PC-9 (cell line): Measurements from ENCODE around the gene NOS1AP. TPM values are rescaled to one million over a fixed set of nuclear protein-coding genes. Genes with fewer than 3 reads are reported as not detected.

Experiments used
- BruUV-seq: library from RNA; stranded (reverse); fragments of 400-500 nt; replicated peaks from 2 replicates; lab custom pipeline; 2021; lab: Mats Ljungman, UMichigan
- CTCF ChIA-PET: fragments of 300-600 bp; sonication (Branson Sonifier 250); formaldehyde crosslinking; loops from one replicate; lab custom pipeline; 2022; ENCODE audit warnings: antibody characterized with exemption; lab: Charles Lee
- POLR2A ChIA-PET: fragments of 300-600 bp; sonication (Branson Sonifier 250); formaldehyde crosslinking; loops from one replicate; lab custom pipeline; 2022; ENCODE audit warnings: antibody characterized with exemption; ENCODE audit not compliant: unreplicated experiment; lab: Charles Lee
- DNase-seq, 2 experiments: peaks; one replicate each; pipeline versions ENCODE4 v3.0.0 to v3.0.0-alpha.2; 2015 to 2022; ENCODE audit warnings: mixed read lengths in 1 of 2
- H2AFZ ChIP-seq: fragments of 200-600 bp; sonication (generic); 2 replicates; pipeline ENCODE4 v1.8.1; 2017; ENCODE audit warnings: antibody characterized with exemption
- H3F3A ChIP-seq: fragments of 200-600 bp; sonication (generic); 2 replicates; pipeline ENCODE4 v1.8.1; 2017; ENCODE audit warnings: antibody characterized with exemption, mild to moderate bottlenecking, low read depth; ENCODE audit not compliant: insufficient read depth
- H3K27ac ChIP-seq: fragments of 200-600 bp; sonication (generic); 2 replicates; pipeline ENCODE4 v1.6.1; 2016; ENCODE audit warnings: mixed run types
- H3K27me3 ChIP-seq: fragments of 200-600 bp; sonication (generic); 2 replicates; pipeline ENCODE4 v1.6.1; 2016; ENCODE audit warnings: low read depth, mixed run types; ENCODE audit not compliant: insufficient read depth
- H3K36me3 ChIP-seq: fragments of 200-600 bp; sonication (generic); 2 replicates; pipeline ENCODE4 v1.6.1; 2016; ENCODE audit warnings: low read depth, mixed run types
- H3K4me1 ChIP-seq: fragments of 200-600 bp; sonication (generic); replicated peaks from 2 replicates; pipeline ENCODE4 v1.6.1; 2016; ENCODE audit warnings: mixed run types; ENCODE audit not compliant: insufficient read depth
- H3K4me2 ChIP-seq: fragments of 200-600 bp; sonication (generic); 2 replicates; pipeline ENCODE4 v1.6.1; 2017; ENCODE audit warnings: mixed run types
- H3K4me3 ChIP-seq: fragments of 200-600 bp; sonication (generic); 2 replicates; pipeline ENCODE4 v1.6.1; 2016; ENCODE audit warnings: mixed run types
- H3K79me2 ChIP-seq: fragments of 200-600 bp; sonication (generic); 2 replicates; pipeline ENCODE4 v1.6.1; 2017; ENCODE audit warnings: low read depth, mixed run types
- H3K9me2 ChIP-seq: fragments of 200-600 bp; sonication (generic); 2 replicates; pipeline ENCODE4 v1.8.1; 2017; ENCODE audit warnings: mild to moderate bottlenecking; ENCODE audit not compliant: insufficient read depth
- H3K9me3 ChIP-seq: fragments of 200-600 bp; sonication (generic); 2 replicates; pipeline ENCODE4 v1.8.1; 2016; ENCODE audit warnings: low read depth; ENCODE audit not compliant: insufficient read depth
- H4K20me1 ChIP-seq: fragments of 200-600 bp; sonication (generic); 2 replicates; pipeline ENCODE4 v1.8.1; 2017; ENCODE audit not compliant: insufficient read depth
- EZH2 ChIP-seq: fragments of 200-600 bp; sonication (generic); IDR thresholded peaks from 2 replicates; pipeline ENCODE4 v1.8.0; 2017; ENCODE audit warnings: antibody characterized with exemption, low read depth
- intact Hi-C: fragments of 100-400 bp; cut with micrococcal nuclease; formaldehyde crosslinking; loops from one replicate; pipeline ENCODE4 v1.10.0; 2022; ENCODE audit not compliant: unreplicated experiment
- total RNA-seq: library from RNA; stranded (reverse); gene quantifications from 2 replicates; pipeline ENCODE4 v1.2.3, GENCODE V29; 2021
- TF ChIP-seq, protein P1 (sequence below): fragments of 200-600 bp; sonication (generic); conservative IDR thresholded peaks from 2 replicates; pipeline ENCODE4 v1.6.1; 2017; ENCODE audit warnings: mixed run types, antibody characterized with exemption, mild to moderate bottlenecking, moderate library complexity

The NOS1AP gene
- total RNA-seq, 1 experiment from 2014 or later = 9.9 TPM

DNA sequence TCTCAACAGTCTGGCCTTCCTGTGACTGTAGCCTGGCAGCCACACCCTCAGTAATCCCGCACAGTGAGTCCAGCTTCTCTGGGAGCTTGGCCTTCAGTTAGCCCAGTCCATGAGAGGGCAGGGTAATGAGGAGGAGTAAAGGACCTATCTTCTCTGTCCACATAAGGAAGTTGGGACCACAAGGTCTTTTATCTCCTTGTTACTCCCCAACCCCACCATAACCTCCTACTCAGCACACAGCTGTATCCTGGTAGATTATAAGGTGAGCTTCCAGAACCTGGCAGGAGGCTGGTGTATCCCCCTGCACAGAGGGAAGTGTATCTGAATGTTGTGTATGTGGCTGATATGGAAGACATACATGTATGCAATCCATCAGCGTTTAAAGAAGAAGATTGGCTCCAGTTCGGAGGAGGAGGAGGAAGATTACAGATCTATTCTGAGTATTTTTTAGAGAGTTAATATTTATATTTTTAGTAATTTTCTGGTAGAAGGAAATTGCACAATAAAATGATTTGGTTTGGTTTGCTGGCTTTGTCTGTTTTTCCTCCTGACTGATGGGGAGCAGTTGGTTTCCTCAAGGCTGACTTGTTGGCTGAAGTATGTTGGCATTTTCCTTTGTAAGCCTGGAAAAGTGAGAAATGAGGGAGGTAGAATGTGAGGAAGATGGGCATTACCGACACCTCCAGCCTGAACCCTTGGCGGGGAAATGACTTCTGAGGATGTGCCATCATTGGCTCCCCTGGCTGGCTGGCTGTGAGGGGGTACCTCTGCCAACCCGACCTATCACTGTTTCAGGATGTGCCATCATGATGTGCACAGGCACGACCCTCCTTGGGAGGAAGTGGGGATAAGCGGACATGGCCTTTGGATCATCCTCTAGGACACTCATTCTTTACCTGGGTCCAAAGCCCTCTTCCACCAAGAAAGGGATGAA is 317.1 kb downstream of the NOS1AP start:
- POLR2A ChIA-PET = no interaction called here
- H3K9me2 ChIP-seq = no peaks in the 10 kb centered on the region
- H3F3A ChIP-seq = peaks cover 6% of the 10 kb centered on the region; the same call in 1 of the 2 replicates
- no TSS peak for BruUV-seq
- DNase-seq = no peak
- intact Hi-C loops = no loop called here
- no peaks in the 10 kb centered on the region for H4K20me1 ChIP-seq
- H3K79me2 ChIP-seq = no peaks in the 10 kb centered on the region
- H3K27ac ChIP-seq = no peak overlapping the region
- H2AFZ ChIP-seq = no peak overlapping the region
- H3K4me1 ChIP-seq = peaks cover 6% of the 10 kb centered on the region
- no peaks in the 10 kb centered on the region for H3K9me3 ChIP-seq
- CTCF ChIA-PET = no interaction called here
- H3K4me2 ChIP-seq = no peak overlapping the region
- TF ChIP-seq, protein P1, sequence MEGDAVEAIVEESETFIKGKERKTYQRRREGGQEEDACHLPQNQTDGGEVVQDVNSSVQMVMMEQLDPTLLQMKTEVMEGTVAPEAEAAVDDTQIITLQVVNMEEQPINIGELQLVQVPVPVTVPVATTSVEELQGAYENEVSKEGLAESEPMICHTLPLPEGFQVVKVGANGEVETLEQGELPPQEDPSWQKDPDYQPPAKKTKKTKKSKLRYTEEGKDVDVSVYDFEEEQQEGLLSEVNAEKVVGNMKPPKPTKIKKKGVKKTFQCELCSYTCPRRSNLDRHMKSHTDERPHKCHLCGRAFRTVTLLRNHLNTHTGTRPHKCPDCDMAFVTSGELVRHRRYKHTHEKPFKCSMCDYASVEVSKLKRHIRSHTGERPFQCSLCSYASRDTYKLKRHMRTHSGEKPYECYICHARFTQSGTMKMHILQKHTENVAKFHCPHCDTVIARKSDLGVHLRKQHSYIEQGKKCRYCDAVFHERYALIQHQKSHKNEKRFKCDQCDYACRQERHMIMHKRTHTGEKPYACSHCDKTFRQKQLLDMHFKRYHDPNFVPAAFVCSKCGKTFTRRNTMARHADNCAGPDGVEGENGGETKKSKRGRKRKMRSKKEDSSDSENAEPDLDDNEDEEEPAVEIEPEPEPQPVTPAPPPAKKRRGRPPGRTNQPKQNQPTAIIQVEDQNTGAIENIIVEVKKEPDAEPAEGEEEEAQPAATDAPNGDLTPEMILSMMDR = no peak
- H3K4me3 ChIP-seq = no peak overlapping the region
- H3K36me3 ChIP-seq = peaks cover 19% of the 10 kb centered on the region
- H3K27me3 ChIP-seq = no peaks in the 10 kb centered on the region

DNA sequence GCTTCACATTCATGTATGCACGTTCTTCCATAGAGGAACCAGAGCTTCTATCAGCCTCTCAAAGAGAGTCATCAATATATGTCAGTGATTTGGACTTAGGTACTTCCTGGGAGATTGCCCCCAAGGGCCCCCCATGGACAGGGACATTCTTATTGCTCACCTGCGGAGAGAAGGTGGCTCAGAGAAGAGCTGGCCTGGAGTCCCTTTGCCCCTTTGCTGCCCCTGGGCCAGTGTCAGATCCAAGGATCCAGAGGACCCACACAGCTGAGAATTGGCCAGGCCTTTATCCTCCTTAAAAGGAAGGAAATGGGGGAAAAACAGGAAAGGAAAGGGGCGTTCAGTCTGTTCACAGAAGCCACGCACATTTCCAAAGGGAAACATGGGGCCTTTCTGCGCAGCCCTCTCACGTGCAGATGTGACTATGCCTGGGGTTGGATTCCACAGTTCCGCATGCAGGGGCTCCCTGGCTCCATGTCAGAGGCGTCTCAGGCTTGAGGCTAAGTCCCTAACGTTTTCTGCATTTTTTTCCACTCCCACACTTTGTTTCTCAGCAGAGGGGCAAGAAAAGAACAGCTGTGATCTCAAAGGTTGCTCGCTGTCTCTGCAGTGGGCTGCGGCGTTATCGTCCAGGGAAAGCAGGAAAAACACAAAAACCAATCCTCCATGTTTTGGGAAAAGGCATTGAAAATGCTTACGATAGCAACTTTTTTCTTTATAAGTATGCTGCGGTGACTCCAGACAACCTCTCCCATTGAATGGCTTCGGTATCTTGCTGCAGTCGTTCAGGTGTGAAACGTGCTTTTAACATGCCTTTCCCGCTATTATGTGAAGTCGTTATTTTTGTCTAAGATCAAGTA is 318.0 kb downstream of the NOS1AP start:
- no peak overlapping the region for H2AFZ ChIP-seq
- H3K36me3 ChIP-seq = peaks cover 19% of the 10 kb centered on the region
- H3K9me3 ChIP-seq = no peaks in the 10 kb centered on the region
- H3K4me3 ChIP-seq = no peak overlapping the region
- H3K79me2 ChIP-seq = no peaks in the 10 kb centered on the region
- H3K27ac ChIP-seq = no peak overlapping the region
- peaks cover 4% of the 10 kb centered on the region; the same call in 1 of the 2 replicates for H3F3A ChIP-seq
- ChIA-PET POLR2A (no interaction called here), CTCF (no interaction called here)
- TF ChIP-seq, protein P1 = no peak
- no peak for TF ChIP-seq EZH2
- DNase-seq = no peak
- intact Hi-C loops = loop anchor here (2.0 kb wide), 1 partner anchor 103 kb away; no protein-coding TSS in a partner anchor
- no peaks in the 10 kb centered on the region for H4K20me1 ChIP-seq
- no peaks in the 10 kb centered on the region for H3K9me2 ChIP-seq
- H3K27me3 ChIP-seq = no peaks in the 10 kb centered on the region
- no peak overlapping the region for H3K4me2 ChIP-seq
- BruUV-seq = no TSS peak
- H3K4me1 ChIP-seq = no peaks in the 10 kb centered on the region

DNA sequence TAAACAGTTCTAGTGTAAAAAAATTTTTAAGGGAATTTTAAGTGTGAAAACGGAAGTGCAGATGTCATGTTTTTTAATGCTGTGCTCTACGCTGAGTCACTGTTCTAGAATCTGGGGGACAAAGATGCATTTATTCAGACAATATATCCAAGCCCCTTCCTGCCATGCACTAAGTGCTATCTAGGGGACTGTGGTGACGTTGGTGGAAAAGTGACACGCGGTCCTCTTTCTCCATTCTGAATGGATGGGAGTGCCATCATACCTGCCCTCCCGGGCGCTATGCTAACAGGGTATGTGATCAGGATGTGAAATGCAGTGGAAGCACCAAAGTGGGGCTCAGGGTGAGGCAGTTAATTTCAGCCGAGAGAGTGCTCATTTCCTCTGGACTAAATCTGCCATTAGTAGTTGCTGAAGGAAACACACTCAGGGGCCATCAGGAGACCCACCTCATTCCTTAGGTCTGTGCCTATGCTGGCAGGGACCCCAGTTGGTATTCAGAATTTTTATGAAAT is 318.6 kb downstream of the NOS1AP start:
- no TSS peak for BruUV-seq
- H3F3A ChIP-seq = peaks cover 4% of the 10 kb centered on the region; the same call in 1 of the 2 replicates
- H3K27ac ChIP-seq = no peak overlapping the region
- H3K4me1 ChIP-seq = no peaks in the 10 kb centered on the region
- H3K9me2 ChIP-seq = no peaks in the 10 kb centered on the region
- no peaks in the 10 kb centered on the region for H3K9me3 ChIP-seq
- no peak overlapping the region for H3K4me2 ChIP-seq
- no peak for TF ChIP-seq EZH2
- TF ChIP-seq, protein P1 = no peak
- peaks cover 12% of the 10 kb centered on the region; the same call in 1 of the 2 replicates for H3K36me3 ChIP-seq
- intact Hi-C loops = loop anchor here (2.0 kb wide), 1 partner anchor 103 kb away; no protein-coding TSS in a partner anchor
- no peak for DNase-seq
- ChIA-PET CTCF (no interaction called here), POLR2A (interaction anchor here (0.7 kb wide), 1 partner anchor 16 kb away, joined by 6 read pairs; no protein-coding TSS in a partner anchor)
- no peaks in the 10 kb centered on the region for H3K27me3 ChIP-seq
- H2AFZ ChIP-seq = no peak overlapping the region
- no peak overlapping the region for H3K4me3 ChIP-seq
- no peaks in the 10 kb centered on the region for H4K20me1 ChIP-seq
- no peaks in the 10 kb centered on the region for H3K79me2 ChIP-seq
